GM19025 (cell line): ENCODE data around the gene KRTDAP.

ENCODE experiments used
- ATAC-seq: cut with Tn5 transposase; IDR thresholded peaks from one replicate; pipeline ENCODE4 v1.9.1; 2021; ENCODE audit warnings: mild to moderate bottlenecking, low read depth, moderate library complexity; ENCODE audit not compliant: unreplicated experiment

Gene KRTDAP

GRCh38 chr19:35458192-35458591 lies 32.1 kb downstream of the KRTDAP start:
- ATAC-seq = no peak

GRCh38 chr19:35457173-35457572 lies 33.1 kb downstream of the KRTDAP start:
- ATAC-seq = no peak

- no peak for ATAC-seq
Observed at GRCh38 chr19:35455616-35456201, 34.6 kb downstream of the KRTDAP start.

GRCh38 chr19:35454663-35455062 lies 35.6 kb downstream of the KRTDAP start:
- no peak for ATAC-seq

- ATAC-seq = peak; percentile 59
Observed at GRCh38 chr19:35451338-35452096, 38.7 kb downstream of the KRTDAP start.

GRCh38 chr19:35449359-35450043 lies 40.8 kb downstream of the KRTDAP start:
- ATAC-seq = no peak

- ATAC-seq = no peak
Observed at GRCh38 chr19:35447606-35448469, 42.4 kb downstream of the KRTDAP start, which contains the start of gene FFAR2. FFAR2 (plus strand) TSS chr19:35448257; CDS start chr19:35449715, 1,458 bp downstream.

GRCh38 chr19:35445826-35446593 lies 44.3 kb downstream of the KRTDAP start:
- no peak for ATAC-seq

GRCh38 chr19:35444735-35445134 lies 45.5 kb downstream of the KRTDAP start:
- ATAC-seq = no peak

GRCh38 chr19:35442091-35442490 lies 48.2 kb downstream of the KRTDAP start:
- no peak for ATAC-seq

GRCh38 chr19:35439921-35440320 lies 50.3 kb downstream of the KRTDAP start:
- ATAC-seq = no peak

- no peak for ATAC-seq
Observed at GRCh38 chr19:35438527-35438926, 51.7 kb downstream of the KRTDAP start.

- no peak for ATAC-seq
Observed at GRCh38 chr19:35438096-35438495, 52.2 kb downstream of the KRTDAP start.

- ATAC-seq = no peak
Observed at GRCh38 chr19:35437406-35437951, 52.8 kb downstream of the KRTDAP start.
